ENCODE data around the gene C7orf33. TPM values are rescaled to one million over a fixed set of nuclear protein-coding genes. Genes with fewer than 3 reads are reported as not detected.

Gene C7orf33
- total and polyA plus RNA-seq, 4 donors: not detected

- TF ChIP-seq CTCF (IDR thresholded peaks at IDR 0.05; ENCODE audit: control extremely low read depth, extremely low read depth): no peak
- H3K4me3 ChIP-seq: no peak overlapping the region
- DNase-seq: no peak
- H3K9ac ChIP-seq (ENCODE audit: insufficient read depth in 1 of 2, low read length in 2 of 2): no peak overlapping the region
- no peaks in the 10 kb centered on the region for H3K9me3 ChIP-seq (ENCODE audit: control insufficient read depth in 4 of 4, insufficient read depth in 3 of 4, low read length in 3 of 4)
- ATAC-seq (ENCODE audit: insufficient read depth, low FRiP score): no peak
- H3K27ac ChIP-seq (ENCODE audit: low read depth in 1 of 2, low read length in 1 of 2): no peak overlapping the region
- no peaks in the 10 kb centered on the region for H3K27me3 ChIP-seq (ENCODE audit: control insufficient read depth in 3 of 3, insufficient read depth in 3 of 3, low read length in 2 of 3)
- H3K4me1 ChIP-seq (ENCODE audit: control insufficient read depth in 5 of 5, insufficient read depth in 5 of 5, low read length in 5 of 5): no peaks in the 10 kb centered on the region
- WGBS, 2 donors: 76 to 82% methylated on average over 3 of the region's 3 CpGs
- H3K36me3 ChIP-seq (ENCODE audit: control insufficient read depth in 4 of 4, insufficient read depth in 4 of 4, low read length in 4 of 4): no peaks in the 10 kb centered on the region
Observed at GRCh38 chr7:148581624-148582023, 8.9 kb upstream of the C7orf33 start.

- 44 to 52% methylated on average over 5 of the region's 5 CpGs for WGBS, 2 donors
Observed at GRCh38 chr7:148584154-148584827, 6.3 kb upstream of the C7orf33 start.

GRCh38 chr7:148585399-148585798 is 5.2 kb upstream of the C7orf33 start:
- WGBS, 2 donors: 96 to 99% methylated on average over 7 of the region's 7 CpGs
- Histone ChIP-seq H3K9me3 (ENCODE audit: control insufficient read depth in 4 of 4, insufficient read depth in 3 of 4, low read length in 3 of 4) (no peaks in the 10 kb centered on the region), H3K36me3 (ENCODE audit: control insufficient read depth in 4 of 4, insufficient read depth in 4 of 4, low read length in 4 of 4) (no peaks in the 10 kb centered on the region), H3K27ac (ENCODE audit: low read depth in 1 of 2, low read length in 1 of 2) (no peak overlapping the region), H3K9ac (ENCODE audit: insufficient read depth in 1 of 2, low read length in 2 of 2) (no peak overlapping the region), H3K4me3 (no peak overlapping the region), H3K27me3 (ENCODE audit: control insufficient read depth in 3 of 3, insufficient read depth in 3 of 3, low read length in 2 of 3) (peaks cover 0 to 4% (median 0%) of the 10 kb centered on the region in 3 donors), H3K4me1 (ENCODE audit: control insufficient read depth in 5 of 5, insufficient read depth in 5 of 5, low read length in 5 of 5) (no peaks in the 10 kb centered on the region)
- ATAC-seq (ENCODE audit: insufficient read depth, low FRiP score): no peak
- no peak for DNase-seq
- no peak for TF ChIP-seq CTCF (IDR thresholded peaks at IDR 0.05; ENCODE audit: control extremely low read depth, extremely low read depth)

More at GRCh38 chr7:148584154-148584827, 6.3 kb upstream of the C7orf33 start:
- no peak for TF ChIP-seq CTCF (IDR thresholded peaks at IDR 0.05; ENCODE audit: control extremely low read depth, extremely low read depth)
- peak in 1 of 3 donors; percentile 15 for DNase-seq
- H3K36me3 ChIP-seq (ENCODE audit: control insufficient read depth in 4 of 4, insufficient read depth in 4 of 4, low read length in 4 of 4): no peaks in the 10 kb centered on the region
- no peaks in the 10 kb centered on the region for H3K27me3 ChIP-seq (ENCODE audit: control insufficient read depth in 3 of 3, insufficient read depth in 3 of 3, low read length in 2 of 3)
- ATAC-seq (ENCODE audit: insufficient read depth, low FRiP score): no peak
- H3K27ac ChIP-seq (ENCODE audit: low read depth in 1 of 2, low read length in 1 of 2): no peak overlapping the region
- H3K9ac ChIP-seq (ENCODE audit: insufficient read depth in 1 of 2, low read length in 2 of 2): no peak overlapping the region
- H3K9me3 ChIP-seq (ENCODE audit: control insufficient read depth in 4 of 4, insufficient read depth in 3 of 4, low read length in 3 of 4): no peaks in the 10 kb centered on the region
- H3K4me1 ChIP-seq (ENCODE audit: control insufficient read depth in 5 of 5, insufficient read depth in 5 of 5, low read length in 5 of 5): no peaks in the 10 kb centered on the region
- H3K4me3 ChIP-seq: no peak overlapping the region

GRCh38 chr7:148587076-148587475 is 3.5 kb upstream of the C7orf33 start:
- peaks cover 0 to 4% (median 0%) of the 10 kb centered on the region in 3 donors for H3K27me3 ChIP-seq (ENCODE audit: control insufficient read depth in 3 of 3, insufficient read depth in 3 of 3, low read length in 2 of 3)
- no peak overlapping the region for H3K27ac ChIP-seq (ENCODE audit: low read depth in 1 of 2, low read length in 1 of 2)
- no peaks in the 10 kb centered on the region for H3K36me3 ChIP-seq (ENCODE audit: control insufficient read depth in 4 of 4, insufficient read depth in 4 of 4, low read length in 4 of 4)
- no peaks in the 10 kb centered on the region for H3K9me3 ChIP-seq (ENCODE audit: control insufficient read depth in 4 of 4, insufficient read depth in 3 of 4, low read length in 3 of 4)
- ATAC-seq (ENCODE audit: insufficient read depth, low FRiP score) (no peak), DNase-seq (no peak)
- 27 to 44% methylated on average over 3 of the region's 3 CpGs for WGBS, 2 donors
- H3K4me1 ChIP-seq (ENCODE audit: control insufficient read depth in 5 of 5, insufficient read depth in 5 of 5, low read length in 5 of 5): no peaks in the 10 kb centered on the region
- H3K4me3 ChIP-seq: no peak overlapping the region
- no peak for TF ChIP-seq CTCF (IDR thresholded peaks at IDR 0.05; ENCODE audit: control extremely low read depth, extremely low read depth)
- no peak overlapping the region for H3K9ac ChIP-seq (ENCODE audit: insufficient read depth in 1 of 2, low read length in 2 of 2)
